Measurements from ENCODE around the gene IRAK1. TPM values are rescaled to one million over a fixed set of nuclear protein-coding genes. Genes with fewer than 3 reads are reported as not detected.

IRAK1 gene
- total and polyA plus RNA-seq, 5 donors = 28.2 to 53.2 (median 42.7) TPM

- DNase-seq = no peak
- H3K4me1 ChIP-seq (ENCODE audit: control insufficient read depth, insufficient read depth, low read length) = peaks cover 12% of the 10 kb centered on the region
Measured at GRCh38 chrX:153969125-153969903, 50.4 kb downstream of the IRAK1 start.

GRCh38 chrX:153968754-153969124 lies 51.0 kb downstream of the IRAK1 start:
- peak overlapping the region; percentile 23 for H3K27ac ChIP-seq (ENCODE audit: low read length)
- intact Hi-C loops (cut with DNase I) = no loop called here
- peak overlapping the region; percentile 78 for H3K4me3 ChIP-seq (ENCODE audit: low read length)
- 15% methylated on average over 12 of the region's 12 CpGs for WGBS
- H3K27me3 ChIP-seq (ENCODE audit: control insufficient read depth, insufficient read depth) = no peaks in the 10 kb centered on the region
- H3K9me3 ChIP-seq (ENCODE audit: control insufficient read depth, low read length) = no peaks in the 10 kb centered on the region
- peak in 1 of 3 donors; percentile 14 for DNase-seq
- H3K4me1 ChIP-seq (ENCODE audit: control insufficient read depth, insufficient read depth, low read length) = peaks cover 9% of the 10 kb centered on the region
- ATAC-seq = no peak

More at GRCh38 chrX:153969125-153969903, 50.4 kb downstream of the IRAK1 start:
- Histone ChIP-seq H3K27me3 (ENCODE audit: control insufficient read depth, insufficient read depth) (no peaks in the 10 kb centered on the region), H3K9me3 (ENCODE audit: control insufficient read depth, low read length) (no peaks in the 10 kb centered on the region), H3K27ac (ENCODE audit: low read length) (peak overlapping the region; percentile 56), H3K4me3 (ENCODE audit: low read length) (peak overlapping the region; percentile 78)
- 10% methylated on average over 25 of the region's 25 CpGs for WGBS
- no peak for ATAC-seq
- intact Hi-C loops (cut with DNase I) = no loop called here

GRCh38 chrX:153968255-153968654 lies 51.4 kb downstream of the IRAK1 start:
- no peaks in the 10 kb centered on the region for H3K27me3 ChIP-seq (ENCODE audit: control insufficient read depth, insufficient read depth)
- intact Hi-C loops (cut with DNase I) = no loop called here
- H3K4me3 ChIP-seq (ENCODE audit: low read length) = no peak overlapping the region
- WGBS = 25% methylated on average over 9 of the region's 9 CpGs
- H3K9me3 ChIP-seq (ENCODE audit: control insufficient read depth, low read length) = no peaks in the 10 kb centered on the region
- peak overlapping the region; percentile 15 for H3K27ac ChIP-seq (ENCODE audit: low read length)
- H3K4me1 ChIP-seq (ENCODE audit: control insufficient read depth, insufficient read depth, low read length) = peaks cover 9% of the 10 kb centered on the region
- DNase-seq (peak in 1 of 3 donors; percentile 54), ATAC-seq (no peak)

- H3K4me1 ChIP-seq (ENCODE audit: control insufficient read depth, insufficient read depth, low read length) = peaks cover 9% of the 10 kb centered on the region
- WGBS = 45% methylated on average over 16 of the region's 16 CpGs
- H3K4me3 ChIP-seq (ENCODE audit: low read length) = no peak overlapping the region
- H3K9me3 ChIP-seq (ENCODE audit: control insufficient read depth, low read length) = no peaks in the 10 kb centered on the region
- H3K27me3 ChIP-seq (ENCODE audit: control insufficient read depth, insufficient read depth) = no peaks in the 10 kb centered on the region
- H3K27ac ChIP-seq (ENCODE audit: low read length) = peak overlapping the region; percentile 17
- intact Hi-C loops (cut with DNase I) = no loop called here
- ATAC-seq (no peak), DNase-seq (peak in 1 of 3 donors; percentile 50)
Measured at GRCh38 chrX:153967536-153968224, 52.0 kb downstream of the IRAK1 start.

GRCh38 chrX:153966841-153967535 lies 52.7 kb downstream of the IRAK1 start:
- Histone ChIP-seq H3K4me1 (ENCODE audit: control insufficient read depth, insufficient read depth, low read length) (peaks cover 9% of the 10 kb centered on the region), H3K4me3 (ENCODE audit: low read length) (no peak overlapping the region), H3K9me3 (ENCODE audit: control insufficient read depth, low read length) (no peaks in the 10 kb centered on the region), H3K27me3 (ENCODE audit: control insufficient read depth, insufficient read depth) (no peaks in the 10 kb centered on the region), H3K27ac (ENCODE audit: low read length) (peak overlapping the region; percentile 40)
- DNase-seq (peak in 1 of 3 donors; percentile 53), ATAC-seq (no peak)
- intact Hi-C loops (cut with DNase I) = no loop called here
- 63% methylated on average over 14 of the region's 14 CpGs for WGBS

- ATAC-seq (no peak), DNase-seq (peak in 1 of 3 donors; percentile 64)
- H3K27me3 ChIP-seq (ENCODE audit: control insufficient read depth, insufficient read depth) = no peaks in the 10 kb centered on the region
- no peak overlapping the region for H3K27ac ChIP-seq (ENCODE audit: low read length)
- 51% methylated on average over 15 of the region's 15 CpGs for WGBS
- no peaks in the 10 kb centered on the region for H3K9me3 ChIP-seq (ENCODE audit: control insufficient read depth, low read length)
- intact Hi-C loops (cut with DNase I) = no loop called here
- H3K4me3 ChIP-seq (ENCODE audit: low read length) = no peak overlapping the region
- peaks cover 9% of the 10 kb centered on the region for H3K4me1 ChIP-seq (ENCODE audit: control insufficient read depth, insufficient read depth, low read length)
Measured at GRCh38 chrX:153966283-153966688, 53.4 kb downstream of the IRAK1 start.

GRCh38 chrX:153965406-153965805 lies 54.3 kb downstream of the IRAK1 start:
- no peak for ATAC-seq
- Histone ChIP-seq H3K4me3 (ENCODE audit: low read length) (no peak overlapping the region), H3K27me3 (ENCODE audit: control insufficient read depth, insufficient read depth) (no peaks in the 10 kb centered on the region), H3K4me1 (ENCODE audit: control insufficient read depth, insufficient read depth, low read length) (peaks cover 9% of the 10 kb centered on the region), H3K27ac (ENCODE audit: low read length) (no peak overlapping the region), H3K9me3 (ENCODE audit: control insufficient read depth, low read length) (no peaks in the 10 kb centered on the region)
- peak in 1 of 3 donors; percentile 25 for DNase-seq
- 79% methylated on average over 5 of the region's 5 CpGs for WGBS
- intact Hi-C loops (cut with DNase I) = no loop called here

- 88% methylated on average over 14 of the region's 14 CpGs for WGBS
- peaks cover 9% of the 10 kb centered on the region for H3K4me1 ChIP-seq (ENCODE audit: control insufficient read depth, insufficient read depth, low read length)
Measured at GRCh38 chrX:153964105-153964504, 55.6 kb downstream of the IRAK1 start.

GRCh38 chrX:153963546-153963945 lies 56.2 kb downstream of the IRAK1 start:
- H3K4me3 ChIP-seq (ENCODE audit: low read length) = no peak overlapping the region
- intact Hi-C loops (cut with DNase I) = no loop called here
- WGBS = 85% methylated on average over 12 of the region's 12 CpGs
- H3K27me3 ChIP-seq (ENCODE audit: control insufficient read depth, insufficient read depth) = no peaks in the 10 kb centered on the region
- no peak for ATAC-seq
- H3K9me3 ChIP-seq (ENCODE audit: control insufficient read depth, low read length) = no peaks in the 10 kb centered on the region
- H3K27ac ChIP-seq (ENCODE audit: low read length) = no peak overlapping the region
- DNase-seq = peak in 1 of 3 donors; percentile 36
- H3K4me1 ChIP-seq (ENCODE audit: control insufficient read depth, insufficient read depth, low read length) = peaks cover 9% of the 10 kb centered on the region

More at GRCh38 chrX:153964105-153964504, 55.6 kb downstream of the IRAK1 start:
- DNase-seq (peak in 1 of 3 donors; percentile 53), ATAC-seq (no peak)
- intact Hi-C loops (cut with DNase I) = no loop called here
- Histone ChIP-seq H3K27ac (ENCODE audit: low read length) (no peak overlapping the region), H3K9me3 (ENCODE audit: control insufficient read depth, low read length) (no peaks in the 10 kb centered on the region), H3K4me3 (ENCODE audit: low read length) (no peak overlapping the region), H3K27me3 (ENCODE audit: control insufficient read depth, insufficient read depth) (no peaks in the 10 kb centered on the region)

- Histone ChIP-seq H3K9me3 (ENCODE audit: control insufficient read depth, low read length) (no peaks in the 10 kb centered on the region), H3K27ac (ENCODE audit: low read length) (no peak overlapping the region), H3K27me3 (ENCODE audit: control insufficient read depth, insufficient read depth) (no peaks in the 10 kb centered on the region), H3K4me1 (ENCODE audit: control insufficient read depth, insufficient read depth, low read length) (no peaks in the 10 kb centered on the region), H3K4me3 (ENCODE audit: low read length) (no peak overlapping the region)
- ATAC-seq (no peak), DNase-seq (no peak)
- WGBS = 86% methylated on average over 11 of the region's 11 CpGs
- intact Hi-C loops (cut with DNase I) = no loop called here
Measured at GRCh38 chrX:153961292-153961691, 58.4 kb downstream of the IRAK1 start.

GRCh38 chrX:153960786-153961185 lies 58.9 kb downstream of the IRAK1 start:
- H3K27me3 ChIP-seq (ENCODE audit: control insufficient read depth, insufficient read depth) = no peaks in the 10 kb centered on the region
- H3K4me3 ChIP-seq (ENCODE audit: low read length) = no peak overlapping the region
- ATAC-seq (no peak), DNase-seq (no peak)
- intact Hi-C loops (cut with DNase I) = no loop called here
- H3K9me3 ChIP-seq (ENCODE audit: control insufficient read depth, low read length) = no peaks in the 10 kb centered on the region
- no peaks in the 10 kb centered on the region for H3K4me1 ChIP-seq (ENCODE audit: control insufficient read depth, insufficient read depth, low read length)
- 91% methylated on average over 22 of the region's 22 CpGs for WGBS
- no peak overlapping the region for H3K27ac ChIP-seq (ENCODE audit: low read length)

Data from right cardiac atrium (tissue), 5 donors.